Activated CD4-positive, alpha-beta T cell treated with anti-CD3 and anti-CD28 coated beads, Interleukin-2, amount 50 U/mL, for 4 hours (primary cell): ENCODE data around the gene PTH2.
"Not testable (repeated sequence)": the region's sequence is repeated elsewhere in the genome, so short reads cannot be mapped to it uniquely, and the experiment has no call there.

Experiments
- DNase-seq, 2 experiments: peaks; one replicate each; pipeline ENCODE4 v3.0.0-alpha.2; 2020

PTH2 gene

GRCh38 chr19:49374665-49375434 is 48.4 kb downstream of the PTH2 start:
- no peak for DNase-seq

- not testable (repeated sequence) for DNase-seq
Measured at GRCh38 chr19:49373174-49373573, 50.1 kb downstream of the PTH2 start.
